Trophoblast cell (in vitro differentiated cells and primary cell): ENCODE results near the gene RFC4.

Experiments used
- DNase-seq, 2 donors: peaks; one replicate each; pipeline ENCODE4 v3.0.0-alpha.2; 2016
- H2AFZ ChIP-seq: 2 replicates; pipeline ENCODE4 v1.6.1; 2013; ENCODE audit warnings: low read length, moderate library complexity, mild to moderate bottlenecking; ENCODE audit not compliant: insufficient read depth, poor library complexity
- H2AK5ac ChIP-seq: 2 replicates; pipeline ENCODE4 v1.6.1; 2013; ENCODE audit warnings: mild to moderate bottlenecking, low read length
- H2BK120ac ChIP-seq: 2 replicates; pipeline ENCODE4 v1.6.1; 2013; ENCODE audit warnings: low read length, mild to moderate bottlenecking, moderate library complexity; ENCODE audit not compliant: insufficient read depth, poor library complexity
- H2BK12ac ChIP-seq: 2 replicates; pipeline ENCODE4 v1.6.1; 2013; ENCODE audit warnings: mild to moderate bottlenecking, low read length, moderate library complexity
- H2BK5ac ChIP-seq: 2 replicates; pipeline ENCODE4 v1.6.1; 2013; ENCODE audit warnings: low read length, low read depth, moderate library complexity, mild to moderate bottlenecking; ENCODE audit not compliant: poor library complexity
- H3K14ac ChIP-seq: 2 replicates; pipeline ENCODE4 v1.6.1; 2013; ENCODE audit warnings: mild to moderate bottlenecking, low read length
- H3K18ac ChIP-seq: 2 replicates; pipeline ENCODE4 v1.6.1; 2013; ENCODE audit warnings: mild to moderate bottlenecking, low read length
- H3K23ac ChIP-seq: 2 replicates; pipeline ENCODE4 v1.6.1; 2013; ENCODE audit warnings: low read length
- H3K27ac ChIP-seq: 2 replicates; pipeline ENCODE4 v1.5.1; 2013; ENCODE audit warnings: low read depth, mild to moderate bottlenecking, inconsistent platforms, low read length, moderate library complexity
- H3K27me3 ChIP-seq: 2 replicates; pipeline ENCODE4 v1.6.1; 2013; ENCODE audit warnings: inconsistent platforms, mild to moderate bottlenecking, low read length, moderate library complexity; ENCODE audit not compliant: insufficient read depth
- H3K36me3 ChIP-seq, 2 experiments: 1 replicate in 1 of 2; 2 replicates in 1 of 2; pipeline ENCODE4 v1.6.1; 2013; ENCODE audit warnings: low read length in 2 of 2, mild to moderate bottlenecking in 2 of 2, moderate library complexity in 1 of 2; ENCODE audit not compliant: insufficient read depth in 2 of 2, control insufficient read depth in 1 of 2
- H3K4ac ChIP-seq: 2 replicates; pipeline ENCODE4 v1.6.1; 2013; ENCODE audit warnings: low read depth, mild to moderate bottlenecking, low read length, moderate library complexity
- H3K4me1 ChIP-seq, 2 experiments: 1 replicate in 1 of 2; 2 replicates in 1 of 2; pipeline ENCODE4 v1.6.1; 2013; ENCODE audit warnings: low read length in 2 of 2, mild to moderate bottlenecking in 2 of 2, moderate library complexity in 1 of 2; ENCODE audit not compliant: insufficient read depth in 2 of 2, control insufficient read depth in 1 of 2
- H3K4me2 ChIP-seq: 2 replicates; pipeline ENCODE4 v1.6.1; 2013; ENCODE audit warnings: inconsistent platforms, mild to moderate bottlenecking, low read length, moderate library complexity
- H3K4me3 ChIP-seq: 2 replicates; pipeline ENCODE4 v1.5.1; 2013; ENCODE audit warnings: mild to moderate bottlenecking, low read depth, low read length, inconsistent platforms
- H3K79me1 ChIP-seq: one replicate; pipeline ENCODE4 v1.6.1; 2013; ENCODE audit warnings: low read length
- H3K79me2 ChIP-seq: 2 replicates; pipeline ENCODE4 v1.6.1; 2013; ENCODE audit warnings: low read length, mild to moderate bottlenecking; ENCODE audit not compliant: control insufficient read depth, insufficient read depth, poor library complexity
- H3K9ac ChIP-seq: 2 replicates; pipeline ENCODE4 v1.6.1; 2013; ENCODE audit warnings: mild to moderate bottlenecking, low read length
- H3K9me3 ChIP-seq: 2 replicates; pipeline ENCODE4 v1.6.1; 2013; ENCODE audit warnings: low read depth, mild to moderate bottlenecking, control low read depth, inconsistent platforms, low read length; ENCODE audit not compliant: insufficient read depth
- H4K12ac ChIP-seq: 2 replicates; pipeline ENCODE4 v1.6.1; 2013; ENCODE audit warnings: low read depth, mild to moderate bottlenecking, low read length, moderate library complexity
- H4K8ac ChIP-seq: 2 replicates; pipeline ENCODE4 v1.6.1; 2013; ENCODE audit warnings: low read depth, mild to moderate bottlenecking, low read length, moderate library complexity
- H4K91ac ChIP-seq: one replicate; pipeline ENCODE4 v1.6.1; 2013; ENCODE audit warnings: low read depth, mild to moderate bottlenecking, low read length, moderate library complexity
- WGBS: extraction: QIAGEN DNeasy Blood & Tissue Kit; methylation state at CpG from one replicate; pipeline ENCODE4 v1.1.7; 2013; ENCODE audit warnings: missing lambda C conversion rate; ENCODE audit not compliant: insufficient read length, insufficient coverage; ENCODE audit errors: extremely low coverage; 5-methylcytosine and 5-hydroxymethylcytosine counted together

RFC4 gene

DNA sequence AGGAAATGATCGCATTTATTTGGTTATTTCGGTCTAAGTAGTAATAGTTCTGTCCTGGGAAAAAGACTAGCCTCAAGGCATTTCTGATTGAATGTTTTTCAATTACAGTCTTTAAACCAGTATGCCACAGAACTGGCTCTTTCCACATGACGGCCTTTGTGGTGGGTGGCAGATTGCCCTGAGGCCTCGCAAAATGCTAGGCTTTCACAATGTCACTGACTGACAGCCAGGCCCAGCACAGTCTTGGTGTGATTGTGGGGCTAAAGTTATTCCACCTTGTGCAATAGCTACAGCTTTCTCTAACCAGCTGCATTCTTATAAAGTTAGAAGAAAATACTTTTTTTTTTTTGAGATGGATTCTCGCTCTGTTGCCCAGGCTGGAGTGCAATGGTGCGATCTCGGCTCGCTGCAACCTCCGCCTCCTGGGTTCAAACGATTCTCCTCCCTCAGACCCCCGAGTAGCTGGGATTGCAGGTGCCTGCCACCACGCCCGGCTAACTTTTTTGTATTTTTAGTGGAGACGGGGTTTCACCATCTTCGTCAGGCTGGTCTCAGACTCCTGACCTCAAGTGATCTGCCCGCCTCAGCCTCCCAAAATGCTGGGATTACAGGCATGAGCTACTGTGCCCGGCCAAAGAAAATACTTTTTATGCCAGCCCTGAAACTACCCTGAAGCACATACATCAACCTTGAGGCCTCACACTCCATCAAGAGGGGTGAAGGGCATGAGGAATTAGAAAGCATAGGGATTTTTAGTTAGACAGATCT is 33.8 kb upstream of the RFC4 start:
- H3K9me3 ChIP-seq: peaks cover 1% of the 10 kb centered on the region
- no peak overlapping the region for H4K8ac ChIP-seq
- H2AFZ ChIP-seq: no peak overlapping the region
- H3K14ac ChIP-seq: no peak overlapping the region
- H3K79me2 ChIP-seq: no peaks in the 10 kb centered on the region
- H2AK5ac ChIP-seq: no peak overlapping the region
- H3K4me2 ChIP-seq: no peak overlapping the region
- H3K79me1 ChIP-seq: no peaks in the 10 kb centered on the region
- H3K4me1 ChIP-seq: peaks cover 4 to 9% of the 10 kb centered on the region in 2 experiments
- H4K12ac ChIP-seq: no peak overlapping the region
- H2BK120ac ChIP-seq: no peak overlapping the region
- no peak overlapping the region for H3K23ac ChIP-seq
- H2BK12ac ChIP-seq: no peak overlapping the region
- DNase-seq: peak; percentile 95 to 97
- H3K4me3 ChIP-seq: no peak overlapping the region
- WGBS: no CpG with 5 or more reads among the region's 17 CpGs
- H4K91ac ChIP-seq: no peak overlapping the region
- H3K36me3 ChIP-seq: no peaks in the 10 kb centered on the region
- H3K18ac ChIP-seq: no peak overlapping the region
- H3K9ac ChIP-seq: no peak overlapping the region
- no peak overlapping the region for H2BK5ac ChIP-seq
- H3K27me3 ChIP-seq: peaks cover 2% of the 10 kb centered on the region
- no peak overlapping the region for H3K4ac ChIP-seq
- no peak overlapping the region for H3K27ac ChIP-seq

DNA sequence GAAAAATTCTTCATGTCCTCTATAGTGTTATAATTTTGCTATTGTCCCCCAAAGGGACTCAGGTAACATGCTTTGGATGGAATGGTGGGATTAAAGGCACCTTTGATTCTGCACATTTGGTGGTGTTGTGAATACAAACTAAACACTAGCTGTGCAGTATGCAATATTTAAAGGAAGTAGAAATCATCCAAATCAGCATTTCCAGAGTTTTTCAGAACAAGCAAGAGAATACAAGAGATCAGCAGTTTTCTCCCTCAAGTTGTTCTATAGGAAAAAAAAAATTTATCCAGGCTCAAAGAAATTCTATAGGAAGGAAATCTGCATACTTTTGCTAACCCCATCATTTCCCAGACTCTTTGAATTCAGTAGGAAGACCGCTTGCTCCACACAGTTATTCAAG is 26.0 kb upstream of the RFC4 start:
- Histone ChIP-seq H3K4ac (no peak overlapping the region), H3K9me3 (no peaks in the 10 kb centered on the region), H3K18ac (no peak overlapping the region), H3K79me1 (no peaks in the 10 kb centered on the region), H3K9ac (no peak overlapping the region), H3K27ac (no peak overlapping the region), H2AFZ (no peak overlapping the region), H3K14ac (no peak overlapping the region), H3K4me2 (no peak overlapping the region), H3K27me3 (peaks cover 5% of the 10 kb centered on the region), H4K91ac (no peak overlapping the region), H2BK12ac (no peak overlapping the region), H3K23ac (no peak overlapping the region), H3K4me1 (no peaks in the 10 kb centered on the region), H2BK5ac (no peak overlapping the region), H3K36me3 (no peaks in the 10 kb centered on the region), H4K12ac (no peak overlapping the region), H2AK5ac (no peak overlapping the region), H4K8ac (no peak overlapping the region), H3K4me3 (no peak overlapping the region), H3K79me2 (peaks cover under 1% of the 10 kb centered on the region), H2BK120ac (no peak overlapping the region)
- DNase-seq: no peak
- WGBS: no CpG with 5 or more reads among the region's 1 CpG

DNA sequence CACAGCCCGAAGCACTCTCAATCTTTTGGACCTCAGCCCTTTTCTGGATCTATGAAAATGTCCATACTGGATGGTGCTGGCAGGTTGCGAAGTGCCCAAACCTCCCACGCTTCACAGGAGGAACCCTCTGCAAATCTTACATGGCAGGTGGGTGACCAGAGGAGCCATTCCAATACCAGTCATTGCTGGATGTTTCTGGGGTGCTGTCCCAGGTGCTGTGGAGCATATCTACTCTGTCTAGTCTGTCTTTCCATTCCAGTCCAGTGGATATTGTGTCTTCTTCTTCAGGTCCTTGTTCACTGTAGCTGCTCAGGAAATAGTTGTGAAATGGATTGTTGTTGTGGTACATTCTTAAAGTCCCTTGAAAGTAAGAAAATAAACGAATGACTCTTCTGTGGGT is 25.5 kb upstream of the RFC4 start:
- Histone ChIP-seq H3K36me3 (no peaks in the 10 kb centered on the region), H4K91ac (no peak overlapping the region), H2AK5ac (no peak overlapping the region), H3K23ac (no peak overlapping the region), H3K9me3 (no peaks in the 10 kb centered on the region), H3K14ac (no peak overlapping the region), H3K4me3 (no peak overlapping the region), H3K18ac (no peak overlapping the region), H3K4ac (no peak overlapping the region), H2BK5ac (no peak overlapping the region), H3K4me1 (no peaks in the 10 kb centered on the region), H3K79me1 (peaks cover 3% of the 10 kb centered on the region), H4K12ac (no peak overlapping the region), H3K4me2 (no peak overlapping the region), H3K27ac (no peak overlapping the region), H3K27me3 (peaks cover 5% of the 10 kb centered on the region), H2BK120ac (no peak overlapping the region), H2BK12ac (no peak overlapping the region), H3K79me2 (peaks cover 4% of the 10 kb centered on the region), H4K8ac (no peak overlapping the region), H3K9ac (no peak overlapping the region), H2AFZ (no peak overlapping the region)
- DNase-seq: no peak
- no CpG with 5 or more reads among the region's 4 CpGs for WGBS

DNA sequence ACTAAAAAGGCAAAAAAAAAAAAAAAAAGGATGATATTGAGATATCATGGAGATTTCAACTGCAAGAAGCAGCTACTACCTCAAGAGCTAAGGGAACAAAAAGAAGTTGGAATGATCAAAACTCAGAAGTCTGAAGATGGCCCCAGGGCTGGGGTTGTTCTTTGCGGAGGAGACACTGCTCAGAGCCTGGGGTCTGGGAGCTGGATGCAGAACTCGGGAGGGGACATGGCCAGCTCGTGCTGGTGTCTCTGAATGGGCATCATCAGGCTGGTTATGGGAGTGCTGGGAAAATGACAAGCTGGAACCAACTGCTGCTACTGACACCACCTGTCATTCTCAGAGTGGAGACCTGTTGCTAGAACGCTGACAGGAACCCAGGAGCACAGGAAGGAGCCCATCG is 22.1 kb upstream of the RFC4 start:
- Histone ChIP-seq H3K4me3 (no peak overlapping the region), H3K18ac (no peak overlapping the region), H3K79me2 (peaks cover 4% of the 10 kb centered on the region), H3K23ac (no peak overlapping the region), H2AK5ac (no peak overlapping the region), H2AFZ (no peak overlapping the region), H4K91ac (no peak overlapping the region), H2BK12ac (no peak overlapping the region), H3K79me1 (peaks cover 3% of the 10 kb centered on the region), H3K9me3 (peaks cover 2% of the 10 kb centered on the region), H3K4me2 (no peak overlapping the region), H3K27me3 (peaks cover 28% of the 10 kb centered on the region), H4K8ac (no peak overlapping the region), H2BK5ac (no peak overlapping the region), H3K4ac (no peak overlapping the region), H3K36me3 (no peaks in the 10 kb centered on the region), H2BK120ac (no peak overlapping the region), H3K4me1 (peaks cover 3 to 4% of the 10 kb centered on the region in 2 experiments), H3K9ac (no peak overlapping the region), H3K27ac (no peak overlapping the region), H3K14ac (no peak overlapping the region), H4K12ac (no peak overlapping the region)
- no peak for DNase-seq
- WGBS: no CpG with 5 or more reads among the region's 5 CpGs
